Measurements from ENCODE around the gene ASB10.

ASB10 gene

GRCh38 chr7:151211155-151211772, 24.2 kb upstream of the ASB10 start:
- H3K4me3 ChIP-seq (ENCODE audit: control insufficient read depth, low read depth, low read length) = no peak overlapping the region
- no peak for DNase-seq (ENCODE audit: low read depth)
- TF ChIP-seq, protein P1, sequence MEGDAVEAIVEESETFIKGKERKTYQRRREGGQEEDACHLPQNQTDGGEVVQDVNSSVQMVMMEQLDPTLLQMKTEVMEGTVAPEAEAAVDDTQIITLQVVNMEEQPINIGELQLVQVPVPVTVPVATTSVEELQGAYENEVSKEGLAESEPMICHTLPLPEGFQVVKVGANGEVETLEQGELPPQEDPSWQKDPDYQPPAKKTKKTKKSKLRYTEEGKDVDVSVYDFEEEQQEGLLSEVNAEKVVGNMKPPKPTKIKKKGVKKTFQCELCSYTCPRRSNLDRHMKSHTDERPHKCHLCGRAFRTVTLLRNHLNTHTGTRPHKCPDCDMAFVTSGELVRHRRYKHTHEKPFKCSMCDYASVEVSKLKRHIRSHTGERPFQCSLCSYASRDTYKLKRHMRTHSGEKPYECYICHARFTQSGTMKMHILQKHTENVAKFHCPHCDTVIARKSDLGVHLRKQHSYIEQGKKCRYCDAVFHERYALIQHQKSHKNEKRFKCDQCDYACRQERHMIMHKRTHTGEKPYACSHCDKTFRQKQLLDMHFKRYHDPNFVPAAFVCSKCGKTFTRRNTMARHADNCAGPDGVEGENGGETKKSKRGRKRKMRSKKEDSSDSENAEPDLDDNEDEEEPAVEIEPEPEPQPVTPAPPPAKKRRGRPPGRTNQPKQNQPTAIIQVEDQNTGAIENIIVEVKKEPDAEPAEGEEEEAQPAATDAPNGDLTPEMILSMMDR (IDR thresholded peaks at IDR 0.05; ENCODE audit: control insufficient read depth, insufficient read depth, low read depth, low read length, missing control alignments) = no peak

- H3K4me3 ChIP-seq (ENCODE audit: control insufficient read depth, low read depth, low read length) = no peak within 1 kb of the TSS
- DNase-seq (ENCODE audit: low read depth) = no peak
- TF ChIP-seq, protein P1 (IDR thresholded peaks at IDR 0.05; ENCODE audit: control insufficient read depth, insufficient read depth, low read depth, low read length, missing control alignments) = no peak
Measured at GRCh38 chr7:151210087-151210854, 23.2 kb upstream of the ASB10 start, which contains the start of gene H2BK1. Gene H2BK1 (minus strand): TSS chr7:151210488. CDS start chr7:151210318, 170 bp downstream.

GRCh38 chr7:151209588-151209987, 22.5 kb upstream of the ASB10 start:
- no peak for DNase-seq (ENCODE audit: low read depth)
- TF ChIP-seq, protein P1 (IDR thresholded peaks at IDR 0.05; ENCODE audit: control insufficient read depth, insufficient read depth, low read depth, low read length, missing control alignments) = no peak
- H3K4me3 ChIP-seq (ENCODE audit: control insufficient read depth, low read depth, low read length) = no peak overlapping the region

DNA sequence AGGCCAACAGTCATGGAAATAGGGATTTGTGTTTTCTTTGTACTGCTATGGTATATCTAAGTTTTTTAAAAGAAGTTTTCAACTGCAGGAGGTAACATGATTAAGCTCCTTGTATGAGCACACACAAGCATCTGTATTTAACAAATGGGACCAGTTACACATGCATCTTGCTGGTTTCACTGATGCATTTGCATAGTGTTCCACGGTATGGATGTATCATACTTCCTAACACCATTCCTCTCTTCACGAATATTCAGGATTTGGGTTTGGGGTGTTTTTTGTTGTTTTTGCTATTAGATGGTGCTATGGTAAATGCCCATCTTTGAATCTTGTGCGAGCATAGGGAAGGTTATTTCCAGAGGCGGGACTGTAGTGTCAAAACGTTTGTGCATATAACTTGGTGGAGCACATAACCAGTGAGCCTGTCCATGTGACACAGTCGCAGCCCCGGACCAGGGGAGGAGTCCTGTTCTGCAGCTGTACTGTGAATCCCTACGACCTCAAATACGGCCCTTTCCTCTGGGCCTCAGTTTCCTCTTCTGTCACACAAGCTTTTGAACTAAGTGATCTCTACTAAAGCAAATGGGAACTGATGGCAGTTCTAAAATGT, 21.3 kb upstream of the ASB10 start:
- TF ChIP-seq, protein P1 (IDR thresholded peaks at IDR 0.05; ENCODE audit: control insufficient read depth, insufficient read depth, low read depth, low read length, missing control alignments) = no peak
- no peak overlapping the region for H3K4me3 ChIP-seq (ENCODE audit: control insufficient read depth, low read depth, low read length)
- no peak for DNase-seq (ENCODE audit: low read depth)

- TF ChIP-seq, protein P1 (IDR thresholded peaks at IDR 0.05; ENCODE audit: control insufficient read depth, insufficient read depth, low read depth, low read length, missing control alignments) = no peak
- H3K4me3 ChIP-seq (ENCODE audit: control insufficient read depth, low read depth, low read length) = no peak overlapping the region
- DNase-seq (ENCODE audit: low read depth) = no peak
Measured at GRCh38 chr7:151207804-151208203, 20.8 kb upstream of the ASB10 start.

DNA sequence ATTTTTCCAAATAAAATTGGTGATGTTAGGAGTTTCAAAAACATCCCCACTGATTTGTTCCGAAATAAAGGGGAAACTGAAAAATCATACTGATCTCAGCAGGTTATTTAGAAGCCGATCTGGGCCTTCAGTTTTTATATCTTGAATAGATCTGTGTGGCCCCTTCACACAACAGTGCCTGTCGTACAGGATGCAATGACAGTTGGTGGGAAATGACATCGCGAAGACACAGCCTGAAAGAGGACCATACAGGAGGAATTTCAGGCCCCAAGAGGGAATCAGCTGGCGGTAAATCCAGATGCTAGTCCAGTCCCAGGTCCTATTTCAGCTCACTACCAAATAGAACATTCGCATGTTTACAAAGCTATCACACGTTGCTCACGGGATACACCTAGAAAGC, 20.3 kb upstream of the ASB10 start:
- TF ChIP-seq, protein P1 (IDR thresholded peaks at IDR 0.05; ENCODE audit: control insufficient read depth, insufficient read depth, low read depth, low read length, missing control alignments) = no peak
- DNase-seq (ENCODE audit: low read depth) = no peak
- no peak overlapping the region for H3K4me3 ChIP-seq (ENCODE audit: control insufficient read depth, low read depth, low read length)

Measured in AG09309 (cell line).